CD4-positive, CD25-positive, alpha-beta regulatory T cell (primary cell): ENCODE measurements around the gene SRCAP. TPM values are rescaled to one million over a fixed set of nuclear protein-coding genes. Genes with fewer than 3 reads are reported as not detected.

ENCODE experiments used
- ATAC-seq, 2 donors: fragments of 150-1000 bp; cut with Tn5 transposase; one replicate each; pipeline ENCODE4 v1.10.0; 2021; ENCODE audit warnings: low read depth in 2 of 2, moderate number of reproducible peaks in 2 of 2, moderate library complexity in 1 of 2
- DNase-seq, 3 donors: peaks; one replicate each; pipeline versions ENCODE4 v3.0.0 to v3.0.0-alpha.2; 2012 to 2022; ENCODE audit warnings: mixed read lengths in 1 of 3
- H3K27ac ChIP-seq: one replicate; pipeline ENCODE4 v1.7.0; 2013; ENCODE audit warnings: mild to moderate bottlenecking, low read length; ENCODE audit not compliant: insufficient read depth, poor library complexity, severe bottlenecking
- H3K27me3 ChIP-seq: one replicate; pipeline ENCODE4 v1.7.0; 2013; ENCODE audit warnings: low read length; ENCODE audit not compliant: control insufficient read depth, insufficient read depth
- H3K36me3 ChIP-seq: one replicate; pipeline ENCODE4 v1.7.0; 2013; ENCODE audit warnings: mild to moderate bottlenecking, low read length, moderate library complexity; ENCODE audit not compliant: control insufficient read depth, insufficient read depth
- H3K4me1 ChIP-seq: 2 replicates; pipeline ENCODE4 v1.7.0; 2013; ENCODE audit warnings: mild to moderate bottlenecking, low read length; ENCODE audit not compliant: insufficient read depth, control insufficient read depth, poor library complexity, severe bottlenecking
- H3K4me3 ChIP-seq: one replicate; pipeline ENCODE4 v1.7.0; 2013; ENCODE audit warnings: low read depth, mild to moderate bottlenecking, low read length, moderate library complexity
- H3K9me3 ChIP-seq, 2 experiments: 1 replicate in 1 of 2; 2 replicates in 1 of 2; pipeline ENCODE4 v1.7.0; 2013; ENCODE audit warnings: low read length in 2 of 2, mild to moderate bottlenecking in 1 of 2, moderate library complexity in 1 of 2; ENCODE audit not compliant: control insufficient read depth in 2 of 2
- H3K27ac Mint-ChIP-seq, 3 donors: one replicate each; pipeline ENCODE4 v1.8.0; 2020 to 2022; ENCODE audit warnings: mild to moderate bottlenecking in 3 of 3, mixed read lengths in 3 of 3, moderate library complexity in 2 of 3
- H3K27me3 Mint-ChIP-seq: one replicate; pipeline ENCODE4 v1.8.0; 2022; ENCODE audit warnings: mild to moderate bottlenecking, mixed read lengths
- H3K36me3 Mint-ChIP-seq: one replicate; pipeline ENCODE4 v1.8.0; 2020; ENCODE audit warnings: mixed read lengths
- H3K4me1 Mint-ChIP-seq, 4 donors: one replicate each; pipeline ENCODE4 v1.8.0; 2020 to 2022; ENCODE audit warnings: mixed read lengths in 4 of 4, mild to moderate bottlenecking in 1 of 4
- H3K4me3 Mint-ChIP-seq, 4 donors: one replicate each; pipeline ENCODE4 v1.8.0; 2020 to 2022; ENCODE audit warnings: mild to moderate bottlenecking in 4 of 4, mixed read lengths in 4 of 4, moderate library complexity in 3 of 4
- H3K9me3 Mint-ChIP-seq, 7 donors: one replicate each; pipeline ENCODE4 v1.8.0; 2020 to 2022; ENCODE audit warnings: mixed read lengths in 7 of 7, mild to moderate bottlenecking in 3 of 7, moderate library complexity in 2 of 7
- polyA plus RNA-seq, 4 donors: library from polyadenylated mRNA; unstranded; fragments of 300-500 nt; fragmentation: Illumina TruSeq; gene quantifications; one replicate each; pipeline ENCODE4 v1.2.3, GENCODE V29; 2021
- total RNA-seq: library from RNA; stranded (reverse); gene quantifications from one replicate; pipeline ENCODE4 v1.2.3, GENCODE V29; 2022

The SRCAP gene
- total and polyA plus RNA-seq, 5 donors from 2014 or later: 4.9 to 83.0 (median 9.4) TPM

DNA sequence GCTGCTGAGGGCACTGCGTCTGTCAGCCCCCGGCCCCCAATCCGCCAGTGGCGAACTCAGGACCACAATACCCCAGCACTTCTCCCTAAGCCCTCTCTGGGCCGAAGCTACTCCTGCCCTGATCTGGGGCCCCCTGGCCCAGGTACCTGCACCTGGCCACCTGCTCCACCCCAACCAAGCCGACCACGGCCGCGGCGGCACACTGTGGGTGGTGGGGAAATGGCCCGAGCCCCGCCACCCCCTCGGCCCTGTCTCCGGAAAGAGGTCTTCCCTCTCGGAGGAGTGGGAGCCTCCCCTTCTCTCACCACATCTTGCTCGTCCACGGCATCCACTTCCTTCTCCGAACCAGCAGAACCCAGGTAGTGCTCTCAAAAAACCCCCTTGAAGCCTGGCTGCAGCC is 44.1 kb upstream of the SRCAP start:
- peaks cover 39% of the 10 kb centered on the region for H3K36me3 ChIP-seq
- Mint-ChIP-seq H3K27me3 (peaks cover 9% of the 10 kb centered on the region), H3K27ac (no peak overlapping the region), H3K4me3 (peak overlapping the region in 1 of 4 donors; percentile 16), H3K4me1 (peaks cover 0 to 42% (median 22%) of the 10 kb centered on the region in 4 donors), H3K36me3 (peaks cover 10% of the 10 kb centered on the region), H3K9me3 (no peaks in the 10 kb centered on the region)
- no peak overlapping the region for H3K27ac ChIP-seq
- no peaks in the 10 kb centered on the region for H3K27me3 ChIP-seq
- peaks cover 31% of the 10 kb centered on the region for H3K4me1 ChIP-seq
- no peaks in the 10 kb centered on the region for H3K9me3 ChIP-seq
- H3K4me3 ChIP-seq: no peak overlapping the region
- ATAC-seq (no peak), DNase-seq (no peak)

DNA sequence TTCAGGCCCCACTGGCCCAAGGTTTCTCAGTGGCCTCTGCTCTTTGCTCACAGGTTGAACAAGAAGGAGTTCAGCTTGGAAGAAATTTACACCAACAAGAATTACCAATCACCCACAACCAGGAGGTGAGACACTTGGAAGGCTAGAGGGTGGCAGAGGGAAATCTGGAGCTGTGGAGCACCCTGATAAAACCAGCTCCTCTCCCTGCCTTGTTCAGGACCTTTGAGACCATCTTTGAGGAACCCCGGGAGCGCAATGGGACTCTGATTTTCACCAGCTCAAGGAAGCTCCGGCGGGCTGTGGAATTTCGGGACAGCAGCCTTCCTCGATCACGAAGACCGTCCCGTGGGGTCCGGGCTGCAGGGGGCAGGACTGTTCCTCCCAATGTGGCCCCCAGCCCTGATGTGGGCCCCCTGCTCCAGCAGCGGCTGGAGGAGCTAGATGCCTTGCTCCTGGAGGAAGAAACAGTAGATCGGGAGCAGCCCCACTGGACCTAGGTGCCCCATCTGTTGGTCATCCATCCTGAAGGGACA is 43.1 kb upstream of the SRCAP start:
- Histone ChIP-seq H3K9me3 (no peaks in the 10 kb centered on the region), H3K27me3 (no peaks in the 10 kb centered on the region), H3K4me3 (no peak overlapping the region), H3K4me1 (peaks cover 37% of the 10 kb centered on the region), H3K27ac (no peak overlapping the region), H3K36me3 (peaks cover 39% of the 10 kb centered on the region)
- Mint-ChIP-seq H3K4me3 (peak overlapping the region in 2 of 4 donors; percentile 15 to 72), H3K4me1 (peaks cover 4 to 40% (median 20%) of the 10 kb centered on the region in 4 donors), H3K27me3 (no peaks in the 10 kb centered on the region), H3K9me3 (no peaks in the 10 kb centered on the region), H3K27ac (peak overlapping the region in 1 of 3 donors; percentile 33), H3K36me3 (peaks cover 13% of the 10 kb centered on the region)
- no peak for ATAC-seq
- DNase-seq: no peak

DNA sequence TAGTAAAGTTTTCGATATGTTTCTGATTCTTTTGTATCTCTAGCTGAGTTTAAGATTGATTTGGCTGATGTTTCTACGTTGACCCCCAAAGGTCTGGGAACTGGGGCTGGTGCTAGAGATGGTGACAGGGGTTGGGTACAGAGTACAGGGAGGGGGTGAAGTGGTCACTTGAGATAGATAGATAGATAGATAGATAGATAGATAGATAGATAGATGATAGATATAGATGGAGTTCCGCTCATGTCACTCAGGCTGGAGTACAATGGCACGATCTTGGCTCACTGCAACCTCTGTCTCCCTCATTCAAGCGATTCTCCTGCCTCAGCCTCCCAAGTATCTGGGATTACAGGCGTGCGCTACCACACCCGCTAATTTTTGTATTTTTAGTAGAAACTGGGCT is 42.6 kb upstream of the SRCAP start:
- peaks cover 7 to 43% (median 24%) of the 10 kb centered on the region in 4 donors for H3K4me1 Mint-ChIP-seq
- H3K27ac ChIP-seq: no peak overlapping the region

DNA sequence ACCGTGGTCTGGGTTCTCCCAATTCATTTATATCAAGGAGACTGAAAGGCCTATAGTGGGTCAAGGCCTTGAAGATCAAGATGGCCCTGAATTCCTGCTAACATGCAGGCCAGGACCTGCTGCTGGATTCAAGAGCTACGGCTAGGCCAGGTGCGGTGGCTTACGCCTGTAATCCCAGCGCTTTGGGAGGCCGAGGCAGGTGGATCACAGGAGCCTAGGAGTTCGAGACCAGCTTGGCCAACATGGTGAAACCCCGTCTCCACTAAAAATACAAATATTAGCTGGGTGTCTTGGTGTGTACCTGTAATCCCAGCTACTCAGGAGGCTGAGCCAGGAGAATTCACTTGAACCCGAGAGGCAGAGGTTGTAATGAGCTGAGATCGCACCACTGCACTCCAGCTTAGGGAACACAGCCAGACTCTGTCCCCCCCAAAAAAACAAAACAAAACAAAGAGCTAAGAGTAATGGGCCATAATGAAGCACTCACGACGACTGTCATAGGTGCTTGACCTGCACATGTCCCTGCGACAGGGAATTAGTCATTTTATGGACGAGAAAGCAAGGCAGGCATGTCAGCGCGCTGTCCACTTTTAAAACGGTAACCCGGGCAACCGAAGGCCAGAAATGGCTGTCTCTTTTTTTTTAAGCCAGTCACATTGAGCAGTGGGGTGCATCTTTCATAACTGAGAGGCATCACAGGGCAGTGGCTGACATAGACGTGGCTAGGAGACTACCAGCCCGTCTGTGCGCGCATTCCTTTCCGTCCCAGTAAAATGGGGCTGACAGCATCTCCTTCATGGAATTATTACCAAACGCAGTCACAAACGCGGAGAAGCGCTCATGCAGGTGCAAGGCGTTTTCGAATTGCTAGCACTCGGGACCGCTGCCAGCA is 41.8 kb upstream of the SRCAP start:
- H3K4me3 ChIP-seq: peak overlapping the region; percentile 67
- Mint-ChIP-seq H3K4me1 (peaks cover 12 to 44% (median 26%) of the 10 kb centered on the region in 4 donors), H3K4me3 (peak overlapping the region; percentile 78 to 95 (median 88)), H3K27me3 (no peaks in the 10 kb centered on the region), H3K36me3 (peaks cover 25% of the 10 kb centered on the region), H3K27ac (peak overlapping the region; percentile 69 to 100 (median 94)), H3K9me3 (no peaks in the 10 kb centered on the region)
- H3K9me3 ChIP-seq: no peaks in the 10 kb centered on the region
- peak overlapping the region; percentile 100 for H3K27ac ChIP-seq
- no peak for DNase-seq
- H3K27me3 ChIP-seq: no peaks in the 10 kb centered on the region
- peaks cover 41% of the 10 kb centered on the region for H3K4me1 ChIP-seq
- ATAC-seq: no peak
- H3K36me3 ChIP-seq: peaks cover 48% of the 10 kb centered on the region

More for the DNA sequence above, 42.6 kb upstream of the SRCAP start:
- no peak for DNase-seq
- H3K27ac Mint-ChIP-seq: peak overlapping the region in 2 of 3 donors; percentile 33 to 53
- peaks cover 17% of the 10 kb centered on the region for H3K36me3 Mint-ChIP-seq
- ATAC-seq: no peak
- peak overlapping the region; percentile 35 to 72 (median 56) for H3K4me3 Mint-ChIP-seq
- no peaks in the 10 kb centered on the region for H3K9me3 Mint-ChIP-seq
- peaks cover 41% of the 10 kb centered on the region for H3K36me3 ChIP-seq
- no peaks in the 10 kb centered on the region for H3K9me3 ChIP-seq
- H3K4me3 ChIP-seq: no peak overlapping the region
- H3K4me1 ChIP-seq: peaks cover 39% of the 10 kb centered on the region
- H3K27me3 ChIP-seq: no peaks in the 10 kb centered on the region
- H3K27me3 Mint-ChIP-seq: no peaks in the 10 kb centered on the region

DNA sequence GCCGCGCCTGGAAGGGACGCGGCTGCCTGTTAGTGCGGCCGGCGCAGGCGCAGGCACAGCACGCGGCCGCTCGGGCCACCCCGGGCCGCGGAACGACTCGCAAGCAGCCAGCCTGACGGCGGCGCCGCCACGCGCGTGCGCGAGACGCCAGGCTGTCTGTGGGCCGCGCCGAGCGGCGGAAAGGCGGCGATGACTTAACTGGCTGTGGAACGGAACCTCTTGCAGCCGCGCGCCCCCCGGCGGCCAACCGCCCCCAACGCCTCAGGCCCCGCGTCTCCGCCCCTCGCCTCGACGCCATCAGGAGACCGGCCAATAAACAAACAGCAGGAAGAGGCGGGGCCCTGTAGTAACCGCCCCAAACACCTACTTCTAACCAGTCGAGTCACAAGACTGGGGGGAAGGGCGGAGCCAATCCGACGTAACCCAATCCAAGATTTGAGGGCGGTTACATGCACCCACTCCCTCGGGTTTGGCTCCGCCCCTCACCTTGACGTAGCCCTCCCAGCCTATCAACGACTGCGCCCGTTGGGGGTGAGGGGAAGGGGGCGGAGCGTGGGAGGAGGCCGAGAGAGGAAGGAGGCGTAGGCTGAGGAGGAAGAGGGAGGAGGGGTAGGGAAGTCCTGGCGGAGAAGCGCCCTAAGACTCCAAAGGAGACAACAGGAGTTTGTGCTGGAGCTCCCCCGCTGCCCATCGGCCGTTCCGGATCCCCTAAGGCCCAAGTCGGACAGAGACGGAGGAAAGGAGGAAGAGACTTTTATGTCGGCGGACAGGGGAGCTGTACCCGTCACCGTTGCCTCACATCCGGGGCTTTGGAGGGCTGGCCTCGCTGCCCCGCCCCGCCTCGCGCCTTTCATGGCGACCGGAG is 40.9 kb upstream of the SRCAP start, which contains the start of gene FBRS:
FBRS (plus strand) TSS at position 566 of the 865 bp plus-strand sequence. CDS start 1,088 bp downstream, outside the sequence.
- Histone ChIP-seq H3K27me3 (no peaks in the 10 kb centered on the region), H3K9me3 (no peaks in the 10 kb centered on the region), H3K27ac (peak within 1 kb of the TSS; percentile 100), H3K4me3 (peak within 1 kb of the TSS; percentile 85), H3K4me1 (peaks cover 49% of the 10 kb centered on the region), H3K36me3 (peaks cover 51% of the 10 kb centered on the region)
- H3K4me1 Mint-ChIP-seq: peaks cover 12 to 44% (median 27%) of the 10 kb centered on the region in 4 donors
- DNase-seq (peak; percentile 100), ATAC-seq (peak; percentile 74 to 75)
- no peaks in the 10 kb centered on the region for H3K27me3 Mint-ChIP-seq
- H3K4me3 Mint-ChIP-seq: peak within 1 kb of the TSS; percentile 93 to 96 (median 95)
- H3K27ac Mint-ChIP-seq: peak within 1 kb of the TSS; percentile 99 to 100 (median 100)
- no peaks in the 10 kb centered on the region for H3K9me3 Mint-ChIP-seq
- peaks cover 26% of the 10 kb centered on the region for H3K36me3 Mint-ChIP-seq

DNA sequence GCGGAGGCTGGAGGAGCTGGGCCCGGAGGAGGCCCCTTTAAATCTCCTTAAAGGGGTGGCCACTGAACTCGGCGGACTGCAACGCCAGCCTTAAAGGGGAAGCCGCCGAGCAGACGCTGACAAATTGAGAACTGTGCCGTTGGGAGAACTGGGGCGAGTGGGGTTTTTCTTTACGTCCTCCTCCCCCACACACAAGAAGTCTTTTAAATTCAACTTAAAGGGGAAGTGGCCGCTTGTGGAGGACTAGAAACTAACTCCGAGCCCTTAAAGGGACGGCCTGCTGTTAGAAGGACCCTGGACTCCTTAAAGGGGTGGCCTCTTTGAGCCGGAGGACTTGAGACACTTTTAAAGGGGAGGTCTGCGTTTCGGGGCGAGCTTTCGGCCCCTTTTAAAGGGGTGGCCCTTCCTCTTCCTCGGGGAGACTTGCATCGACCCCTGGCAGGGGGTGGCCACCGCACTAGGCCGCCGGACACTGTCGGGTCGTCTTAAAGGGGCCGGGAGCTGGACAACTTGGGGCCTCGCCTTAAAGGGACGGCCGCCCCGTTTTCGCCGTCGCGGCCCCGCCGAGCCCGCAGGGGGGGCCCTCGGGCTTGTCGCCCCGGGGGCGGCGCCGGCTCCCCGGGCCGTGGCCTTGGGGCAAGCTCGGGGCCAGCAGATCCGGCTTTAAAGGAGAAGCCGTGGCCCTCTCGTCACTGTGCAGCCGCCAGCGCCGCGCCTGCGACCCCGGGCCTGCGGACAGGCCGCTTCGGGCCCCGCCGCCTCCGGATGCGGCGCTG is 40.1 kb upstream of the SRCAP start:
- Mint-ChIP-seq H3K27ac (peak overlapping the region; percentile 99 to 100 (median 100)), H3K9me3 (no peaks in the 10 kb centered on the region), H3K4me3 (peak overlapping the region; percentile 93 to 96 (median 95)), H3K36me3 (peaks cover 33% of the 10 kb centered on the region), H3K27me3 (no peaks in the 10 kb centered on the region), H3K4me1 (peaks cover 12 to 52% (median 35%) of the 10 kb centered on the region in 4 donors)
- ATAC-seq: peak; percentile 14 to 16
- H3K27ac ChIP-seq: peak overlapping the region; percentile 100
- no peaks in the 10 kb centered on the region for H3K27me3 ChIP-seq
- peaks cover 51% of the 10 kb centered on the region for H3K36me3 ChIP-seq
- no peaks in the 10 kb centered on the region for H3K9me3 ChIP-seq
- H3K4me1 ChIP-seq: peaks cover 56% of the 10 kb centered on the region
- peak in 1 of 3 donors; percentile 99 for DNase-seq
- peak overlapping the region; percentile 85 for H3K4me3 ChIP-seq
